Right atrium auricular region (tissue), 2 donors: ENCODE results near the gene EDN3. TPM values are rescaled to one million over a fixed set of nuclear protein-coding genes. Genes with fewer than 3 reads are reported as not detected.

Experiments used
- DNase-seq: peaks from one replicate; pipeline ENCODE4 v3.0.0-alpha.2; 2019; ENCODE audit warnings: low spot score
- H3K27ac ChIP-seq, 2 donors: fragments of 200-600 bp; sonication (generic); 1 replicate in 1 of 2; 2 replicates in 1 of 2; pipeline ENCODE4 v1.5.1; 2016 to 2019
- H3K27me3 ChIP-seq, 2 donors: fragments of 200-600 bp; sonication (generic); one replicate each; pipeline versions ENCODE4 v1.5.1 to v1.6.0; 2017 to 2019
- H3K36me3 ChIP-seq: fragments of 200-600 bp; sonication (generic); one replicate; pipeline ENCODE4 v1.5.1; 2016
- H3K4me1 ChIP-seq, 2 donors: fragments of 200-600 bp; sonication (generic); one replicate each; pipeline versions ENCODE4 v1.5.1 to v1.6.0; 2017 to 2019
- H3K4me3 ChIP-seq, 2 donors: fragments of 200-600 bp; sonication (generic); 1 replicate in 1 of 2; 2 replicates in 1 of 2; pipeline ENCODE4 v1.5.1; 2017 to 2019; ENCODE audit warnings: mild to moderate bottlenecking in 1 of 2, moderate library complexity in 1 of 2
- H3K9me3 ChIP-seq, 2 donors: fragments of 200-600 bp; sonication (generic); one replicate each; pipeline ENCODE4 v1.5.1; 2019
- total RNA-seq, 2 donors: library from RNA; depleted of rRNA; stranded (reverse); fragments of >200 nt; gene quantifications; one replicate each; pipeline ENCODE4 v1.1.0, GENCODE V29; 2016
- TF ChIP-seq, protein P1 (sequence below), 2 donors: fragments of 200-600 bp; sonication (generic); IDR thresholded peaks; one replicate each; pipeline ENCODE4 v1.5.1; 2019; ENCODE audit warnings: antibody characterized with exemption in 2 of 2

The EDN3 gene
- total RNA-seq, result not detected

GRCh38 chr20:59300333-59301081 is at the start of gene EDN3:
EDN3 (plus strand) TSS chr20:59300611; CDS start chr20:59300813, 202 bp downstream.
- DNase-seq, result no peak
- H3K4me1 ChIP-seq, result peaks cover 0 to 8% of the 10 kb centered on the region in 2 donors
- H3K27me3 ChIP-seq, result peaks cover 0 to 9% of the 10 kb centered on the region in 2 donors
- H3K4me3 ChIP-seq, result no peak within 1 kb of the TSS
- no peak within 1 kb of the TSS for H3K27ac ChIP-seq
- H3K9me3 ChIP-seq, result no peaks in the 10 kb centered on the region
- no peaks in the 10 kb centered on the region for H3K36me3 ChIP-seq
- TF ChIP-seq, protein P1, sequence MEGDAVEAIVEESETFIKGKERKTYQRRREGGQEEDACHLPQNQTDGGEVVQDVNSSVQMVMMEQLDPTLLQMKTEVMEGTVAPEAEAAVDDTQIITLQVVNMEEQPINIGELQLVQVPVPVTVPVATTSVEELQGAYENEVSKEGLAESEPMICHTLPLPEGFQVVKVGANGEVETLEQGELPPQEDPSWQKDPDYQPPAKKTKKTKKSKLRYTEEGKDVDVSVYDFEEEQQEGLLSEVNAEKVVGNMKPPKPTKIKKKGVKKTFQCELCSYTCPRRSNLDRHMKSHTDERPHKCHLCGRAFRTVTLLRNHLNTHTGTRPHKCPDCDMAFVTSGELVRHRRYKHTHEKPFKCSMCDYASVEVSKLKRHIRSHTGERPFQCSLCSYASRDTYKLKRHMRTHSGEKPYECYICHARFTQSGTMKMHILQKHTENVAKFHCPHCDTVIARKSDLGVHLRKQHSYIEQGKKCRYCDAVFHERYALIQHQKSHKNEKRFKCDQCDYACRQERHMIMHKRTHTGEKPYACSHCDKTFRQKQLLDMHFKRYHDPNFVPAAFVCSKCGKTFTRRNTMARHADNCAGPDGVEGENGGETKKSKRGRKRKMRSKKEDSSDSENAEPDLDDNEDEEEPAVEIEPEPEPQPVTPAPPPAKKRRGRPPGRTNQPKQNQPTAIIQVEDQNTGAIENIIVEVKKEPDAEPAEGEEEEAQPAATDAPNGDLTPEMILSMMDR (IDR thresholded peaks at IDR 0.05), result no peak

DNA sequence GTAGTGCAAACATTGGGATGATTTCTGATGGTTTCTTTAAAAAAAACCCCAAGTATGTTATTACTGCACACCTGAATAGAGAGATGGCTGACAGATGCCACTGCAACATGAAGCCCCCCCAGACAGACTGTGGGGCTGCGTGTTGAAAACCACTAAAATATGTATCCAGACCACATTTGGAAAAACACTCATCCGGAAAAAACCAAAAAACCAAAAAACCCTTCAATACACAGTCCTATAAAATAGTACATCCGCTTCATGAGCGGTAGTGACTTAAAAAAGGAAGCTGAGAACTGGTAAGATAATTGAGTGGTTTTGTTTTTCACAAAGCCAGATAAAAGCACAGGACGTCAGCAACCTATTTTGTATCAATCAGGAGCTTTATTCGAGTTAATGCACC is 47.1 kb upstream of the EDN3 start:
- H3K4me1 ChIP-seq, result no peaks in the 10 kb centered on the region
- H3K27ac ChIP-seq, result no peak overlapping the region
- H3K4me3 ChIP-seq, result no peak overlapping the region
- no peak for DNase-seq
- H3K9me3 ChIP-seq, result peaks cover 0 to 9% of the 10 kb centered on the region in 2 donors
- H3K36me3 ChIP-seq, result no peaks in the 10 kb centered on the region
- H3K27me3 ChIP-seq, result no peaks in the 10 kb centered on the region
- TF ChIP-seq, protein P1 (IDR thresholded peaks at IDR 0.05), result no peak

DNA sequence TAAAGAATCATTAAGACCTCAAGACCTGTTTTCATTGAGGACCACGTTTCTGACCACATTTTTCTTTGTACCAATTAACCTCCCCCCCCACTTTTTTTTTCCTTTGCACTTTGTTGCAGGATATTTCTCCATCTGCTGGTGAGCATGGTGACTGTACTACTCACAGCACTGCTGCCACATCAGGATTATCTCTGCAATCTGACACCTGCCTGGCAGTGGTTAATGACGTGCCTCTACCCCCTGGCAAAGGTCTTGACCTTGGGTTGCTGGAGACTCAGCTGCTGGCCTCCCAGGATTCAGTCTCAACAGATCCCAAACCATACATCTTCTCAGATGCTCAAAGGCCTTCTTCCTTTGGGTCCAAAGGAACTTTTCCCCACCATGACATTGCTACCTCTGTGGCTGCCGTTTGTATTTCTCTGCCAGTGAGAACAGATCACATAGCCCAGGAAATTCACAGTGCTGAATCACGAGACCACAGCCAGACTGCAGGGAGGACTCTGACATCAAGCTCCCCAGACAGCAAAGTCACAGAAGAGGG is 46.6 kb upstream of the EDN3 start:
- no peak overlapping the region for H3K27ac ChIP-seq
- H3K9me3 ChIP-seq, result peaks cover 0 to 9% of the 10 kb centered on the region in 2 donors
- H3K4me3 ChIP-seq, result no peak overlapping the region
- H3K27me3 ChIP-seq, result no peaks in the 10 kb centered on the region
- H3K4me1 ChIP-seq, result no peaks in the 10 kb centered on the region
- H3K36me3 ChIP-seq, result no peaks in the 10 kb centered on the region
- TF ChIP-seq, protein P1 (IDR thresholded peaks at IDR 0.05), result no peak
- DNase-seq, result no peak

DNA sequence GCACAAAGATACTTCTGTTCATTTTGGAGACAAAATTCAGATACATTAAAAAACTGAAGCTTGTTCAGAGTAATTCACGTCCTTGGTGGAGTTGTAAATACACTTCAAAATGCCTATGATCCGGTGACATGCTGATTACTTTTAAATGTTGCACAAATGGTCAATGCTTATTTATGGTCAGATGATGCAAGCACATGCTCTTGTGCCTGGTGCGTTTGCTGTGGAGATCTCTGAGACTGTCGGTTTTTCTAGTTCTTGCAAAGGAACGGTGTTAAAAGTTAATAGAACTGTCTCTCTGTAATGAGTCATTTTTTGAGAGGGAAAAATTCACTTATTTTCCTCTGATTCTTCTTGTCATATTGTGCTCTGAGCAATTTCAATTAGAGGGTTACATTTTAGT is 45.2 kb upstream of the EDN3 start:
- no peak overlapping the region for H3K27ac ChIP-seq
- no peak for DNase-seq
- no peaks in the 10 kb centered on the region for H3K36me3 ChIP-seq
- no peaks in the 10 kb centered on the region for H3K27me3 ChIP-seq
- H3K4me1 ChIP-seq, result no peaks in the 10 kb centered on the region
- TF ChIP-seq, protein P1 (IDR thresholded peaks at IDR 0.05), result no peak
- H3K4me3 ChIP-seq, result no peak overlapping the region
- peaks cover 0 to 6% of the 10 kb centered on the region in 2 donors for H3K9me3 ChIP-seq

GRCh38 chr20:59258221-59258621 is 42.2 kb upstream of the EDN3 start:
- DNase-seq, result no peak
- Histone ChIP-seq H3K36me3 (no peaks in the 10 kb centered on the region), H3K4me3 (no peak overlapping the region), H3K27me3 (no peaks in the 10 kb centered on the region), H3K27ac (no peak overlapping the region), H3K9me3 (no peaks in the 10 kb centered on the region), H3K4me1 (no peaks in the 10 kb centered on the region)
- TF ChIP-seq, protein P1 (IDR thresholded peaks at IDR 0.05), result no peak
